Pancreas (tissue), 10 donors: ENCODE results near the gene KIF2C. TPM values are rescaled to one million over a fixed set of nuclear protein-coding genes. Genes with fewer than 3 reads are reported as not detected.

Source experiments
- ATAC-seq, 4 donors: fragments of 200-7000 bp; cut with Tn5 transposase; one replicate each; pipeline versions ENCODE4 v1.8.0 to v1.9.1; 2020; ENCODE audit warnings: mild to moderate bottlenecking in 4 of 4, moderate library complexity in 4 of 4
- DNase-seq, 6 donors: peaks; one replicate each; pipeline ENCODE4 v3.0.0-alpha.2; 2020
- FAIRE-seq: peaks from 2 replicates; lab custom pipeline; 2012; peaks lifted over from hg19 to GRCh38; lab: Jason Lieb, UNC
- H3K27ac ChIP-seq, 4 donors: fragments of 200-600 bp; sonication (generic); 1 replicate in 3 of 4; 2 replicates in 1 of 4; pipeline versions ENCODE4 v1.5.0 to v1.8.0; 2020
- H3K27me3 ChIP-seq, 4 donors: fragments of 200-600 bp; one replicate each; pipeline ENCODE4 v1.8.0; 2021
- H3K36me3 ChIP-seq, 3 donors: fragments of 200-600 bp; sonication (generic) in 1 of 3; one replicate each; pipeline versions ENCODE4 v1.5.0 to v1.8.0; 2020 to 2021
- H3K4me1 ChIP-seq, 3 donors: fragments of 200-600 bp; one replicate each; pipeline ENCODE4 v1.8.0; 2021
- H3K4me3 ChIP-seq, 4 donors: fragments of 200-600 bp; sonication (generic) in 2 of 4; one replicate each; pipeline versions ENCODE4 v1.5.0 to v1.8.0; 2020 to 2021
- H3K9me3 ChIP-seq, 4 donors: fragments of 200-600 bp; one replicate each; pipeline ENCODE4 v1.8.0; 2021
- CTCF ChIP-seq, 4 donors: fragments of 200-600 bp; sonication (generic) in 3 of 4; IDR thresholded peaks; one replicate each; pipeline versions ENCODE4 v1.5.0 to v1.8.0; 2021; ENCODE audit warnings: antibody characterized with exemption in 4 of 4
- WGBS, 2 donors: extraction: QIAGEN DNeasy Blood & Tissue Kit; methylation state at CpG; one replicate each; pipeline ENCODE4 v1.1.7; 2013; 5-methylcytosine and 5-hydroxymethylcytosine counted together
- intact Hi-C, 3 donors: fragments of 100-400 bp; cut with DNase I; formaldehyde crosslinking; loops; one replicate each; pipeline versions ENCODE4 v1.11.1 to v1.14.2; 2022
- polyA plus RNA-seq, 2 donors: library from polyadenylated mRNA; stranded (reverse); fragments of 200-250 nt; gene quantifications; one replicate each; pipeline ENCODE4 v1.2.3, GENCODE V29; 2013
- total RNA-seq, 6 donors: library from RNA; stranded (reverse); fragmentation: NEBNext Ultra II Directional in 4 of 6; extraction: Animal tissue kit (Norgen Biotek cat#: 25700) in 4 of 6; gene quantifications; one replicate each; pipeline versions ENCODE4 v1.2.1 to v1.2.4, GENCODE V29; 2021 to 2023
- donor health status: healthy with polysubstance abuse.
- donor health status: DM: no; HTN: no; CAD: no; lungs with moderate emphysema.
- donor health status: DM: no; HTN: no; CAD: no.
- donor health status: control.
- donor health status: control.
- donor health status: Bipolar disorder and iron deficiency.
- donor health status: DM: yes; HTN: yes; CAD: no.
- donor health status: DM: no; HTN: no; CAD: no.
- donor health status: DM: no; HTN: no; CAD: no.
- donor health status: DM: yes; HTN: yes; CAD: no.

KIF2C gene
- total and polyA plus RNA-seq, 8 donors, result 0.12 to 1.6 (median 0.40) TPM; not detected in 1

GRCh38 chr1:44806025-44806703, 66.5 kb downstream of the KIF2C start:
- Histone ChIP-seq H3K4me1 (peaks cover 40 to 59% (median 41%) of the 10 kb centered on the region in 3 donors), H3K27ac (peak overlapping the region; percentile 94 to 99 (median 98)), H3K36me3 (peaks cover 0 to 32% (median 10%) of the 10 kb centered on the region in 3 donors), H3K27me3 (no peaks in the 10 kb centered on the region), H3K4me3 (no peak overlapping the region), H3K9me3 (no peaks in the 10 kb centered on the region)
- TF ChIP-seq CTCF (IDR thresholded peaks at IDR 0.05), result no peak
- intact Hi-C loops, result no loop called here
- FAIRE-seq (no peak), DNase-seq (peak in 5 of 6 donors; percentile 28 to 86 (median 67)), ATAC-seq (no peak)
- WGBS, 2 donors, result 93 to 94% methylated on average over 58 to 70 of the region's 70 CpGs

- DNase-seq (peak in 1 of 6 donors; percentile 37), ATAC-seq (peak in 2 of 4 donors; percentile 0 to 1), FAIRE-seq (no peak)
- Histone ChIP-seq H3K4me1 (peaks cover 40 to 54% (median 41%) of the 10 kb centered on the region in 3 donors), H3K4me3 (peak within 1 kb of the TSS in 1 of 4 donors; percentile 13), H3K36me3 (peaks cover 0 to 32% (median 10%) of the 10 kb centered on the region in 3 donors), H3K27ac (peak within 1 kb of the TSS; percentile 94 to 99 (median 98)), H3K27me3 (no peaks in the 10 kb centered on the region), H3K9me3 (no peaks in the 10 kb centered on the region)
- WGBS, 2 donors, result 38 to 44% methylated on average over 7 of the region's 7 CpGs
- intact Hi-C loops, result no loop called here
- no peak for TF ChIP-seq CTCF (IDR thresholded peaks at IDR 0.05)
Measured at GRCh38 chr1:44806704-44807363, 67.2 kb downstream of the KIF2C start, which contains the start of gene DYNLT4. DYNLT4 (minus strand) TSS chr1:44807351; CDS start chr1:44806668, 683 bp downstream.

GRCh38 chr1:44807364-44808062, 67.9 kb downstream of the KIF2C start:
- Histone ChIP-seq H3K27ac (peak overlapping the region; percentile 94 to 99 (median 98)), H3K4me1 (peaks cover 40 to 50% (median 41%) of the 10 kb centered on the region in 3 donors), H3K9me3 (no peaks in the 10 kb centered on the region), H3K4me3 (peak overlapping the region in 1 of 4 donors; percentile 13), H3K27me3 (no peaks in the 10 kb centered on the region), H3K36me3 (peaks cover 0 to 32% (median 10%) of the 10 kb centered on the region in 3 donors)
- no peak for TF ChIP-seq CTCF (IDR thresholded peaks at IDR 0.05)
- intact Hi-C loops, result no loop called here
- peak; percentile 76 for FAIRE-seq
- WGBS, 2 donors, result 7 to 9% methylated on average over 16 of the region's 16 CpGs
- ATAC-seq, result peak; percentile 84 to 89 (median 87)
- peak; percentile 90 to 98 (median 97) for DNase-seq

GRCh38 chr1:44808063-44808937, 68.7 kb downstream of the KIF2C start, which contains the start of gene BTBD19:
BTBD19 (plus strand) TSS chr1:44808523; CDS start chr1:44808821, 298 bp downstream.
- Histone ChIP-seq H3K4me3 (peak within 1 kb of the TSS in 2 of 4 donors; percentile 5 to 11), H3K27ac (peak within 1 kb of the TSS; percentile 94 to 99 (median 98)), H3K4me1 (peaks cover 40 to 54% (median 41%) of the 10 kb centered on the region in 3 donors), H3K27me3 (no peaks in the 10 kb centered on the region), H3K36me3 (peaks cover 0 to 29% (median 10%) of the 10 kb centered on the region in 3 donors), H3K9me3 (no peaks in the 10 kb centered on the region)
- TF ChIP-seq CTCF (IDR thresholded peaks at IDR 0.05), result no peak
- 37 to 48% methylated on average over 23 of the region's 23 CpGs for WGBS, 2 donors
- intact Hi-C loops, result no loop called here
- no peak for FAIRE-seq
- ATAC-seq, result peak; percentile 11 to 35 (median 20)
- peak; percentile 62 to 87 (median 74) for DNase-seq
